Endothelial cell of umbilical vein (primary cell): Measurements from ENCODE around the gene CYP2A7. TPM values are rescaled to one million over a fixed set of nuclear protein-coding genes. Genes with fewer than 3 reads are reported as not detected.
"Not testable (repeated sequence)": the region's sequence is repeated elsewhere in the genome, so short reads cannot be mapped to it uniquely, and the experiment has no call there.

Source experiments
- BruUV-seq: library from RNA; stranded (reverse); fragments of 400-500 nt; replicated peaks from 2 replicates; lab custom pipeline; 2021; lab: Mats Ljungman, UMichigan
- CTCF ChIA-PET: fragments of 300-600, 350-600 bp; sonication (Branson Sonifier 250); formaldehyde crosslinking; loops from one replicate; lab custom pipeline; 2021; ENCODE audit warnings: antibody characterized with exemption, inconsistent platforms; lab: Charles Lee
- POLR2A ChIA-PET: fragments of 300-600, 350-600 bp; sonication (Branson Sonifier 250); formaldehyde crosslinking; loops from one replicate; lab custom pipeline; 2021; ENCODE audit warnings: antibody characterized with exemption, inconsistent platforms; lab: Charles Lee
- DNase-seq: peaks from one replicate; pipeline ENCODE4 v3.0.0-alpha.2; 2011; ENCODE audit warnings: low read depth, low spot score
- FAIRE-seq: peaks from 2 replicates; lab custom pipeline; 2011; peaks lifted over from hg19 to GRCh38; lab: Jason Lieb, UNC
- H2AFZ ChIP-seq: 2 replicates; pipeline ENCODE4 v1.6.0; 2012; ENCODE audit warnings: low read depth, low read length, control low read depth, inconsistent platforms
- H3K27ac ChIP-seq: 2 replicates; pipeline ENCODE4 v1.5.1; 2011; ENCODE audit warnings: low read depth, mild to moderate bottlenecking, control low read depth, low read length, moderate library complexity; ENCODE audit not compliant: insufficient read depth
- H3K27me3 ChIP-seq, 2 experiments: 2 replicates each; pipeline versions ENCODE4 v1.6.0 to v1.6.1; 2011; ENCODE audit warnings: low read length in 2 of 2, mixed read lengths in 1 of 2; ENCODE audit not compliant: control insufficient read depth in 2 of 2, insufficient read depth in 2 of 2
- H3K36me3 ChIP-seq, 2 experiments: 2 replicates in 1 of 2; 3 replicates in 1 of 2; pipeline ENCODE4 v1.5.1; 2011; ENCODE audit warnings: low read length in 2 of 2, mild to moderate bottlenecking in 1 of 2, moderate library complexity in 1 of 2; ENCODE audit not compliant: control insufficient read depth in 2 of 2, insufficient read depth in 2 of 2; ENCODE audit errors: extremely low read depth in 1 of 2
- H3K4me1 ChIP-seq: 3 replicates; pipeline ENCODE4 v1.5.1; 2011; ENCODE audit warnings: mild to moderate bottlenecking, low read length; ENCODE audit not compliant: control insufficient read depth, insufficient read depth; ENCODE audit errors: extremely low read depth
- H3K4me2 ChIP-seq: 2 replicates; pipeline ENCODE4 v1.6.1; 2011; ENCODE audit warnings: low read length, control low read depth, mixed read lengths; ENCODE audit not compliant: insufficient read depth
- H3K4me3 ChIP-seq, 3 experiments: fragments of 200-600 bp in 1 of 3; sonication (generic), shearing (Covaris generic) in 1 of 3; replicated peaks in 1 of 3; 2 replicates each; pipeline ENCODE4 v1.5.1; 2011 to 2016; ENCODE audit warnings: control low read depth in 3 of 3, low read length in 3 of 3, mild to moderate bottlenecking in 2 of 3, inconsistent platforms in 1 of 3, low read depth in 1 of 3, moderate library complexity in 1 of 3; ENCODE audit not compliant: insufficient read depth in 1 of 3
- H3K79me2 ChIP-seq: 2 replicates; pipeline ENCODE4 v1.6.0; 2012; ENCODE audit warnings: low read length, inconsistent platforms; ENCODE audit not compliant: control insufficient read depth, insufficient read depth
- H3K9ac ChIP-seq: replicated peaks from 2 replicates; pipeline ENCODE3; 2011; ENCODE audit warnings: low read length, control low read depth; ENCODE audit not compliant: insufficient read depth; ENCODE audit errors: extremely low read depth
- H3K9me1 ChIP-seq: replicated peaks from 3 replicates; pipeline ENCODE4 v1.6.0; 2011; ENCODE audit warnings: mild to moderate bottlenecking, low read length; ENCODE audit not compliant: control insufficient read depth, insufficient read depth; ENCODE audit errors: extremely low read depth
- H3K9me3 ChIP-seq: replicated peaks from 2 replicates; pipeline ENCODE4 v1.5.1; 2012; ENCODE audit warnings: low read length, inconsistent platforms; ENCODE audit not compliant: control insufficient read depth, insufficient read depth
- H4K20me1 ChIP-seq: replicated peaks from 2 replicates; pipeline ENCODE3; 2011; ENCODE audit warnings: mild to moderate bottlenecking, low read length; ENCODE audit not compliant: control insufficient read depth, insufficient read depth; ENCODE audit errors: extremely low read depth
- dilution Hi-C: fragments of 300-500 bp; cut with MboI; formaldehyde crosslinking; loops from one replicate; pipeline ENCODE4 v1.15.0; 2019; ENCODE audit warnings: low sequenced_read_pairs; ENCODE audit not compliant: extremely low pct_ligation_motif_present
- intact Hi-C: fragments of 100-400 bp; cut with micrococcal nuclease; formaldehyde crosslinking; loops from one replicate; pipeline ENCODE4 v1.10.0; 2022
- polyA plus RNA-seq, 4 experiments: library from polyadenylated mRNA; depleted of rRNA in 3 of 4; stranded (reverse) in 3 of 4; unstranded in 1 of 4; fragments of >200 nt; gene quantifications; 2 replicates each; pipeline versions ENCODE4 v1.2.1 to v1.2.3, GENCODE V29; 2011 to 2012; ENCODE audit warnings: missing spikeins in 1 of 4
- total RNA-seq: library from RNA; stranded (reverse); gene quantifications from 2 replicates; pipeline ENCODE4 v1.2.3, GENCODE V29; 2021

The CYP2A7 gene
- total and polyA plus RNA-seq, 2 donors (not counting 3 experiments of a cell fraction or from before 2014, with no cell fraction given), result not detected

- H3K9me3 ChIP-seq, POLR2A ChIA-PET, H3K9me1 ChIP-seq, H3K4me2 ChIP-seq, H4K20me1 ChIP-seq, BruUV-seq, dilution Hi-C loops, CTCF ChIA-PET, H3K79me2 ChIP-seq, intact Hi-C loops, H3K4me3 ChIP-seq, H3K9ac ChIP-seq, H2AFZ ChIP-seq, H3K27me3 ChIP-seq, H3K4me1 ChIP-seq, H3K36me3 ChIP-seq, DNase-seq, FAIRE-seq, H3K27ac ChIP-seq: not testable (repeated sequence)
Observed at GRCh38 chr19:40846722-40847121, 35.3 kb downstream of the CYP2A7 start.

- H3K9me1 ChIP-seq, H3K4me3 ChIP-seq, H3K79me2 ChIP-seq, dilution Hi-C loops, FAIRE-seq, H3K27me3 ChIP-seq, CTCF ChIA-PET, H3K36me3 ChIP-seq, H3K4me1 ChIP-seq, H4K20me1 ChIP-seq, DNase-seq, H3K4me2 ChIP-seq, intact Hi-C loops, H3K27ac ChIP-seq, H2AFZ ChIP-seq, H3K9me3 ChIP-seq, BruUV-seq, H3K9ac ChIP-seq, POLR2A ChIA-PET: not testable (repeated sequence)
Observed at GRCh38 chr19:40843653-40844052, 38.4 kb downstream of the CYP2A7 start.

GRCh38 chr19:40842997-40843652, 38.9 kb downstream of the CYP2A7 start:
- BruUV-seq, result not testable (repeated sequence)

GRCh38 chr19:40842012-40842411, 40.0 kb downstream of the CYP2A7 start:
- H3K27me3 ChIP-seq, H3K4me3 ChIP-seq, H3K9ac ChIP-seq, H3K36me3 ChIP-seq, BruUV-seq, dilution Hi-C loops, FAIRE-seq, H3K4me2 ChIP-seq, H3K27ac ChIP-seq, H3K79me2 ChIP-seq, H4K20me1 ChIP-seq, CTCF ChIA-PET, H3K9me1 ChIP-seq, H3K9me3 ChIP-seq, DNase-seq, POLR2A ChIA-PET, H2AFZ ChIP-seq, H3K4me1 ChIP-seq, intact Hi-C loops: not testable (repeated sequence)

More at GRCh38 chr19:40842997-40843652, 38.9 kb downstream of the CYP2A7 start:
- H3K79me2 ChIP-seq, intact Hi-C loops, H4K20me1 ChIP-seq, H3K4me1 ChIP-seq, DNase-seq, FAIRE-seq, CTCF ChIA-PET, H3K9ac ChIP-seq, H3K9me3 ChIP-seq, H3K9me1 ChIP-seq, H3K27ac ChIP-seq, POLR2A ChIA-PET, H3K4me3 ChIP-seq, H3K36me3 ChIP-seq, H3K4me2 ChIP-seq, dilution Hi-C loops, H3K27me3 ChIP-seq, H2AFZ ChIP-seq: not testable (repeated sequence)
